Adrenal gland (tissue), 5 donors: ENCODE measurements around the gene ZCWPW2.

ENCODE experiments used
- POLR2A ChIP-seq, 2 donors: fragments of 450-650 bp; IDR thresholded peaks; one replicate each; pipeline ENCODE4 v1.6.1; 2017; ENCODE audit warnings: antibody characterized with exemption in 2 of 2, mild to moderate bottlenecking in 2 of 2, moderate library complexity in 1 of 2
- TF ChIP-seq, protein P1 (sequence below), 6 experiments: fragments of 450-650 bp in 4 of 6; fragments of 200-600 bp in 2 of 6; sonication (generic) in 1 of 6; IDR thresholded peaks; 1 replicate in 5 of 6; 2 replicates in 1 of 6; pipeline versions ENCODE4 v1.5.1 to v1.8.0; 2016 to 2021; ENCODE audit warnings: antibody characterized with exemption in 6 of 6, mild to moderate bottlenecking in 2 of 6, moderate library complexity in 1 of 6
- donor health status: DM: no; HTN: no; CAD: no.

DNA sequence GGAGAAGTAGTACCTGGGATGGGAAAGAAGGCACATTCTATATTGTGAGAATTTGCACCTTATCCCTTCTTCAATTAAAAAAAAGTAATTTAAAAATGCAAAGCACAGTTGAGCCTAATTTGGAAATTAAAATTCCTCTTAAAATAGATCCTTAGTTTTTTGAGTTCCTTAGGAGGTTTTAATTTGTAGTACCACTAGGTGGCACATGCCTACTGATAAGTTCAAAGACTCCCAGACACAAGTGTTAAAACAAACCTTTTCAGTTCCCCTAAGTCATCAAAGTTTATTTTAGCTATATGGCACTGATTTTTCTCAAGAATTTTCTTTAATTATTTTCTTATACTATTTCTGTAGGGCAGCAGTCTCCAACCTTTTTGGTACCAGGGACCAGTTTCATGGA is 127.7 kb downstream of the ZCWPW2 start:
- TF ChIP-seq, protein P1, sequence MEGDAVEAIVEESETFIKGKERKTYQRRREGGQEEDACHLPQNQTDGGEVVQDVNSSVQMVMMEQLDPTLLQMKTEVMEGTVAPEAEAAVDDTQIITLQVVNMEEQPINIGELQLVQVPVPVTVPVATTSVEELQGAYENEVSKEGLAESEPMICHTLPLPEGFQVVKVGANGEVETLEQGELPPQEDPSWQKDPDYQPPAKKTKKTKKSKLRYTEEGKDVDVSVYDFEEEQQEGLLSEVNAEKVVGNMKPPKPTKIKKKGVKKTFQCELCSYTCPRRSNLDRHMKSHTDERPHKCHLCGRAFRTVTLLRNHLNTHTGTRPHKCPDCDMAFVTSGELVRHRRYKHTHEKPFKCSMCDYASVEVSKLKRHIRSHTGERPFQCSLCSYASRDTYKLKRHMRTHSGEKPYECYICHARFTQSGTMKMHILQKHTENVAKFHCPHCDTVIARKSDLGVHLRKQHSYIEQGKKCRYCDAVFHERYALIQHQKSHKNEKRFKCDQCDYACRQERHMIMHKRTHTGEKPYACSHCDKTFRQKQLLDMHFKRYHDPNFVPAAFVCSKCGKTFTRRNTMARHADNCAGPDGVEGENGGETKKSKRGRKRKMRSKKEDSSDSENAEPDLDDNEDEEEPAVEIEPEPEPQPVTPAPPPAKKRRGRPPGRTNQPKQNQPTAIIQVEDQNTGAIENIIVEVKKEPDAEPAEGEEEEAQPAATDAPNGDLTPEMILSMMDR (IDR thresholded peaks at IDR 0.05), result peak; percentile 32 to 74 (median 52)
- TF ChIP-seq POLR2A (IDR thresholded peaks at IDR 0.05), result no peak
